Measurements from ENCODE around the gene DNAJC15.

GRCh38 chr13:43118521-43118920 lies 95.1 kb downstream of the DNAJC15 start:
- TF ChIP-seq POLR2AphosphoS5 (IDR thresholded peaks at IDR 0.05; ENCODE audit: low read depth, low read length) (no peak), ZNF274 (IDR thresholded peaks at IDR 0.05; ENCODE audit: borderline replicate concordance, extremely low read depth, low read length) (no peak), TAF1 (IDR thresholded peaks at IDR 0.05; ENCODE audit: low read depth, low read length) (no peak), CTCF (IDR thresholded peaks at IDR 0.05; ENCODE audit: control extremely low read depth in 1 of 3, insufficient read depth in 1 of 3, low read depth in 1 of 3, low read length in 3 of 3) (no peak), KDM1A (IDR thresholded peaks at IDR 0.05; ENCODE audit: borderline replicate concordance, low read length) (no peak), POLR2A (IDR thresholded peaks at IDR 0.05; ENCODE audit: control extremely low read depth in 1 of 2, low read depth in 2 of 2, low read length in 2 of 2) (no peak), SIN3A (conservative IDR thresholded peaks at IDR 0.05 in 1 of 2, IDR thresholded peaks at IDR 0.05 in 1 of 2; ENCODE audit: low read depth in 1 of 2, low read length in 2 of 2) (no peak)
